H1 (cell line): ENCODE data around the gene SERTAD2. TPM values are rescaled to one million over a fixed set of nuclear protein-coding genes. Genes with fewer than 3 reads are reported as not detected.

ENCODE experiments used
- GABPA ChIP-seq: IDR thresholded peaks from 2 replicates; pipeline ENCODE4 v1.6.1; 2011; ENCODE audit warnings: mild to moderate bottlenecking, low read length, moderate library complexity, borderline replicate concordance; ENCODE audit not compliant: insufficient read depth
- KDM1A ChIP-seq: fragments of 200-600, 300-600 bp; sonication (generic); IDR thresholded peaks from 2 replicates; pipeline ENCODE4 v1.7.1; 2016; ENCODE audit warnings: mild to moderate bottlenecking, low read length, borderline replicate concordance
- NANOG ChIP-seq: IDR thresholded peaks from 2 replicates; pipeline ENCODE4 v1.6.1; 2011; ENCODE audit warnings: low read length, low read depth, mild to moderate bottlenecking, inconsistent platforms; ENCODE audit not compliant: insufficient read depth, poor library complexity, severe bottlenecking
- polyA plus RNA-seq, 7 experiments: library from polyadenylated mRNA; depleted of rRNA in 3 of 7; stranded (reverse) in 5 of 7; unstranded in 2 of 7; fragments of >200 nt in 5 of 7; fragments of 200-250 nt in 2 of 7; gene quantifications; 1 replicate in 5 of 7; 2 replicates in 1 of 7; 4 replicates in 1 of 7; pipeline versions ENCODE4 v1.2.1 to v1.2.3, GENCODE V29; 2011 to 2013; ENCODE audit warnings: missing spikeins in 2 of 7, mixed read lengths in 2 of 7
- total RNA-seq: library from RNA; stranded (reverse); fragmentation: NEBNext Ultra II Directional; extraction: Animal tissue kit (Norgen Biotek cat#: 25700); gene quantifications from 2 replicates; pipeline ENCODE4 v1.2.1, GENCODE V29; 2021

Gene SERTAD2
- total and polyA plus RNA-seq, 2 of the 8 experiments (the other 6 are each of a cell fraction or from before 2014, with no cell fraction given) = 2.9 to 4.5 TPM

GRCh38 chr2:64697297-64698176, 43.8 kb upstream of the SERTAD2 start (continued):
- TF ChIP-seq GABPA = no peak
- TF ChIP-seq KDM1A = no peak
- TF ChIP-seq NANOG = no peak
- TF ChIP-seq, all 59 proteins: peak for 0
